Ascending aorta (tissue), 2 donors: ENCODE measurements around the gene STAT4. TPM values are rescaled to one million over a fixed set of nuclear protein-coding genes. Genes with fewer than 3 reads are reported as not detected.

Experiments
- DNase-seq, 2 donors: peaks; one replicate each; pipeline ENCODE4 v3.0.0-alpha.2; 2019; ENCODE audit warnings: low spot score in 2 of 2
- H3K27ac ChIP-seq, 2 donors: fragments of 200-600 bp; sonication (generic); one replicate each; pipeline ENCODE4 v1.5.1; 2016 to 2017; ENCODE audit warnings: mild to moderate bottlenecking in 1 of 2
- H3K27me3 ChIP-seq: fragments of 200-600 bp; sonication (generic); one replicate; pipeline ENCODE4 v1.5.1; 2017
- H3K36me3 ChIP-seq, 2 donors: fragments of 200-600 bp; sonication (generic); one replicate each; pipeline ENCODE4 v1.5.1; 2016
- H3K4me1 ChIP-seq, 2 donors: fragments of 200-600 bp; sonication (generic); one replicate each; pipeline ENCODE4 v1.5.1; 2016 to 2017; ENCODE audit warnings: mild to moderate bottlenecking in 1 of 2
- H3K4me3 ChIP-seq, 2 donors: fragments of 200-600 bp; sonication (generic); one replicate each; pipeline ENCODE4 v1.5.1; 2016 to 2017; ENCODE audit warnings: mild to moderate bottlenecking in 1 of 2
- H3K9me3 ChIP-seq, 2 donors: fragments of 200-600 bp; sonication (generic); one replicate each; pipeline ENCODE4 v1.5.1; 2016
- intact Hi-C: fragments of 100-400 bp; cut with DNase I; formaldehyde crosslinking; loops from one replicate; pipeline ENCODE4 v1.15.1; 2023
- total RNA-seq: library from RNA; depleted of rRNA; stranded (reverse); fragments of >200 nt; gene quantifications from one replicate; pipeline ENCODE4 v1.1.0, GENCODE V29; 2016
- TF ChIP-seq, protein P1 (sequence below), 3 experiments: fragments of 200-600 bp in 2 of 3; fragments of 450-650 bp in 1 of 3; sonication (generic) in 2 of 3; IDR thresholded peaks; one replicate each; pipeline ENCODE4 v1.5.1; 2016 to 2019; ENCODE audit warnings: antibody characterized with exemption in 3 of 3, mild to moderate bottlenecking in 1 of 3, moderate library complexity in 1 of 3

Gene STAT4
- total RNA-seq, 1 donor from 2014 or later = 0.85 TPM

DNA sequence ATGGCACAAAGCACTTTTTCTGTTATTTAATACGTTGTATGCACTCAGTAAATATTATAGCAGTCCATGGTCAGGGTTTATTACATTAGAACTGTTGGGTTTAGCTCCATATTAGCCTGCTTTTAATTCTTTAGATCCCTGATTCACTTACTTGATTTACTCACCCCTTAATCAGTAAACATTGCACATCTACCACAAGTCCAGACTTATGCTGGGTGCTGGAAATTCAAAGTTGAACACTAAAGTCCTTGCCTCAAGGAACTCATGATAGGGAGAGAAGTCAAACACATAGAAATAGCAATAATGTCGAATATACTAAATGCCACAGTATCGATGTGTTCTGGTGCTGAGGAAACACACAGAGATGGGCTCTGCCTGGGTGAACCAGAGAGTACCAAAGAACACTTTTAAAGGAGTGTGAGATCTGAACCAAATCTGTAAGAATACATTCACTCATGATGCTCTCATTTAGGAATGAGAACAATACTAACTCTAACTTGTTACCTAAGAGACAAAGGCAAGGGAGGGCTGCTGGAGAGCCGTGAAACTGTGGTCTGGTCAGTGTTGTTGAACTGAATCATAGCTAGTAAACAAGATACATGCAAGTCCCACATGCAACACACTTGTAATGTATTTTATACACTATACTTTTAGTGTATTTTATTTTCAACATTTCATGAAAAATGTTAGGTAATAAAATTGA is 4.9 kb downstream of the STAT4 start:
- no peaks in the 10 kb centered on the region for H3K4me1 ChIP-seq
- H3K9me3 ChIP-seq = no peaks in the 10 kb centered on the region
- no peak for DNase-seq
- intact Hi-C loops = no loop called here
- TF ChIP-seq, protein P1, sequence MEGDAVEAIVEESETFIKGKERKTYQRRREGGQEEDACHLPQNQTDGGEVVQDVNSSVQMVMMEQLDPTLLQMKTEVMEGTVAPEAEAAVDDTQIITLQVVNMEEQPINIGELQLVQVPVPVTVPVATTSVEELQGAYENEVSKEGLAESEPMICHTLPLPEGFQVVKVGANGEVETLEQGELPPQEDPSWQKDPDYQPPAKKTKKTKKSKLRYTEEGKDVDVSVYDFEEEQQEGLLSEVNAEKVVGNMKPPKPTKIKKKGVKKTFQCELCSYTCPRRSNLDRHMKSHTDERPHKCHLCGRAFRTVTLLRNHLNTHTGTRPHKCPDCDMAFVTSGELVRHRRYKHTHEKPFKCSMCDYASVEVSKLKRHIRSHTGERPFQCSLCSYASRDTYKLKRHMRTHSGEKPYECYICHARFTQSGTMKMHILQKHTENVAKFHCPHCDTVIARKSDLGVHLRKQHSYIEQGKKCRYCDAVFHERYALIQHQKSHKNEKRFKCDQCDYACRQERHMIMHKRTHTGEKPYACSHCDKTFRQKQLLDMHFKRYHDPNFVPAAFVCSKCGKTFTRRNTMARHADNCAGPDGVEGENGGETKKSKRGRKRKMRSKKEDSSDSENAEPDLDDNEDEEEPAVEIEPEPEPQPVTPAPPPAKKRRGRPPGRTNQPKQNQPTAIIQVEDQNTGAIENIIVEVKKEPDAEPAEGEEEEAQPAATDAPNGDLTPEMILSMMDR (IDR thresholded peaks at IDR 0.05) = no peak
- H3K4me3 ChIP-seq = no peak overlapping the region
- H3K36me3 ChIP-seq = no peaks in the 10 kb centered on the region
- no peak overlapping the region for H3K27ac ChIP-seq
- H3K27me3 ChIP-seq = no peaks in the 10 kb centered on the region

DNA sequence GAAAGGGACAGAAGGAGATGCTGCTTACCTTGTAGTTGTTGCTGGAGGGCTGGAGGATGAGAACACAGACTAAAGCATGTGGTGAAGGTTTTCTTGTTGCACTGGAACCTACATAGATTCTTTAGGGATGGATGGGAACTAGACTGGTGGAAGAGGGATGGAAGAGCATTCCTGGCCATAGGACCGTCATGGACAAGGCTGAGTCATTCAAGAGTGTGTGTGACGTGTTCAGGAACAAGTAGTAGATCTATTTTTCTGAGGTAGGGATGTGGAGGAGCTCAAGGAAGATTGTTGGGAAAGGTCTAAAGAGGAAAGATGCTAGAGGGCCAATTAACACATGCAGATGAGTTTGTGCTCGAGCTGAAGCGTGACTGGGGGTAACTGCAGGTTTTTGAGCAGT is 6.6 kb downstream of the STAT4 start:
- TF ChIP-seq, protein P1 (IDR thresholded peaks at IDR 0.05) = no peak
- H3K36me3 ChIP-seq = no peaks in the 10 kb centered on the region

DNA sequence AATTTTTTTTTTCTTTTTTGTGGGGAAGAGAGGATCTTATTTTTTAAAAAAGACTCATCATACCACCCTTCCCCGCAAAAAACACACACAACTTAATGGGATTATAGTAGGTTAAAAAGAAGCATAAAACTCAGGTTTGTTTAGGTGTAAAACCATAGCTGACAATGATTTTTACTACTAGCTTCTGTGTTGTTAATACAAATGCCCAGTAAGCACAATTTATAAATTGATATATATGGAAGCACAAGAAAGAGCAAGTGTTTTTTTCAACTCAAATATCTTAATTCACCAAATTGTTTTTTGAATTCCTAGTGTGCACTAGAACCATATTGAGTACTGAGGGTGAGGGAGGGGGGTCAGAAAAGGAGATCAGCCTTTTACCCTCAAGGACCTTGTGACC is 7.0 kb downstream of the STAT4 start:
- H3K4me1 ChIP-seq = no peaks in the 10 kb centered on the region
- TF ChIP-seq, protein P1 (IDR thresholded peaks at IDR 0.05) = no peak
- no peaks in the 10 kb centered on the region for H3K9me3 ChIP-seq
- H3K27me3 ChIP-seq = no peaks in the 10 kb centered on the region
- DNase-seq = no peak
- no peak overlapping the region for H3K4me3 ChIP-seq
- H3K27ac ChIP-seq = no peak overlapping the region
- no peaks in the 10 kb centered on the region for H3K36me3 ChIP-seq
- intact Hi-C loops = no loop called here

More for the DNA sequence above, 6.6 kb downstream of the STAT4 start:
- Histone ChIP-seq H3K4me3 (no peak overlapping the region), H3K27ac (no peak overlapping the region), H3K4me1 (no peaks in the 10 kb centered on the region), H3K9me3 (no peaks in the 10 kb centered on the region), H3K27me3 (no peaks in the 10 kb centered on the region)
- intact Hi-C loops = no loop called here
- no peak for DNase-seq

DNA sequence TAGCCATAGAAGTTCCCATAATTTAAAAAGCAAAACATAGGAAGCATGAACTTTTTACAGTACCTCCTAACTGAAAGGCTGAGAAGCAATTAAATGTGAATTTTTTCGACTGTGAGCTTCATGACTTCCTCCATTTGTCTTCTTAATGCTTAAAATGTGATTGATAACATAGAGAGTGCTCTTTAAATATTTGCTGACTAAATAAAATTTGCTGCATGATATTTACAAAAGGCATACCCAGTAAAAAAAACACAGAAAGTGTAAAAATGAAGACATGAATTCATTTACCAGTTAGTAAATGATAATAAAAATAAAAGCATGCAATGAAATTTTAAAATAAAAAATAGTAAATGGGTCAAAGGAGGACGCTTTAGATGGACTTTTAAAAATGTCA is 21.9 kb downstream of the STAT4 start:
- H3K36me3 ChIP-seq = no peaks in the 10 kb centered on the region
- TF ChIP-seq, protein P1 (IDR thresholded peaks at IDR 0.05) = no peak

DNA sequence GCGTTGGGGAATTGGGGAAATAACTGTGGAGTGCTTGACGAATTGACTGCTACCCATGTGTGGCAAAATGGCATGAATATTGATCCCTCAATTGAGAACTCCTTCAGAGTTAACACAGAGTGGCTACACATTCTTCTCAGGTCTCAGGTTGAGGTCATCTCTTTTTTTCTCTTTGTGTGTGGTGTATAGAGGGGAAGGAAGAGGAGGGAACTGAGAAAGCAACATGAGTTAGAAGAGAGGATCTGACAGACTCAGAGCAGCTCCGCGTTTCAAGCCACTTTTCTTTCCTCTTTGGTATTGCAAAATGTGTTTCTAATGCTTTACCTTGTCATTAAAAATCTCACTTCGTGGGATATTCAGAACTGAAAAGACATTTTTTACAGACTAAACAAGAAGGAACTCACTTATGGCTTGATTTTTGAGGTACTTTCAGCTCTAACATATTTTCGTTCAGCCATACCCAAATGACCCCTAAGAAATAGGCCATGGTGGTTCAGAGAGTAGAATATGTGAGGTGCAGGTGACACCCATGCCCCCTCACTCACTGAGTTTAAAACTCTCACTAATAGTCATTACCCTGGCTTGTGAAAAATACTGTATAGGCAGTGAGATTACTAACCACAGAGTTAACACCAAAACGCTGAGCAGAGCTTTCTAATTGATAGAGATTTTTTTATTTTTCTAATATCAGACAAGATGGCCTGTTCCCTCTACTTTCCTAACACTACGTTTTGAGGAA is 22.5 kb downstream of the STAT4 start:
- Histone ChIP-seq H3K36me3 (no peaks in the 10 kb centered on the region), H3K27me3 (no peaks in the 10 kb centered on the region), H3K27ac (no peak overlapping the region), H3K4me1 (no peaks in the 10 kb centered on the region), H3K9me3 (no peaks in the 10 kb centered on the region), H3K4me3 (no peak overlapping the region)
- DNase-seq = no peak
- intact Hi-C loops = no loop called here
- TF ChIP-seq, protein P1 (IDR thresholded peaks at IDR 0.05) = no peak

More for the DNA sequence above, 21.9 kb downstream of the STAT4 start:
- no peaks in the 10 kb centered on the region for H3K4me1 ChIP-seq
- no peak for DNase-seq
- no peak overlapping the region for H3K4me3 ChIP-seq
- intact Hi-C loops = no loop called here
- no peaks in the 10 kb centered on the region for H3K9me3 ChIP-seq
- no peak overlapping the region for H3K27ac ChIP-seq
- no peaks in the 10 kb centered on the region for H3K27me3 ChIP-seq
